Activated CD4-positive, alpha-beta T cell treated with anti-CD3 and anti-CD28 coated beads, Interleukin-2, amount 50 U/mL, for 1 hour (primary cell): ENCODE measurements around the gene CHMP4B.
A peak's percentile ranks its signal among the peaks of the same experiment; 100 is the strongest.
"Not testable (repeated sequence)": the region's sequence is repeated elsewhere in the genome, so short reads cannot be mapped to it uniquely, and the experiment has no call there.

ENCODE experiments used
- DNase-seq: peaks from one replicate; pipeline ENCODE4 v3.0.0-alpha.2; 2020

Gene CHMP4B

GRCh38 chr20:33790566-33790965, 20.6 kb upstream of the CHMP4B start:
- DNase-seq = no peak

- no peak for DNase-seq
Measured at GRCh38 chr20:33791021-33791420, 20.1 kb upstream of the CHMP4B start.

GRCh38 chr20:33791540-33791939, 19.6 kb upstream of the CHMP4B start:
- no peak for DNase-seq

GRCh38 chr20:33791959-33792597, 19.1 kb upstream of the CHMP4B start:
- DNase-seq = peak; percentile 49

- DNase-seq = not testable (repeated sequence)
Measured at GRCh38 chr20:33792598-33792989, 18.6 kb upstream of the CHMP4B start.

- no peak for DNase-seq
Measured at GRCh38 chr20:33793011-33793931, 17.9 kb upstream of the CHMP4B start.

- DNase-seq = no peak
Measured at GRCh38 chr20:33796263-33796906, 14.8 kb upstream of the CHMP4B start.

GRCh38 chr20:33796907-33797544, 14.1 kb upstream of the CHMP4B start:
- DNase-seq = no peak

GRCh38 chr20:33798444-33798843, 12.7 kb upstream of the CHMP4B start:
- DNase-seq = no peak

GRCh38 chr20:33803921-33804337, 7.2 kb upstream of the CHMP4B start:
- no peak for DNase-seq

- no peak for DNase-seq
Measured at GRCh38 chr20:33808388-33808787, 2.8 kb upstream of the CHMP4B start.

GRCh38 chr20:33810259-33810658, 889 bp upstream of the CHMP4B start:
- DNase-seq = no peak

- DNase-seq = no peak
Measured at GRCh38 chr20:33811776-33812151, 616 bp downstream of the CHMP4B start.

GRCh38 chr20:33812152-33812849, 1.2 kb downstream of the CHMP4B start:
- DNase-seq = peak; percentile 16

GRCh38 chr20:33812908-33813462, 1.8 kb downstream of the CHMP4B start:
- DNase-seq = no peak

GRCh38 chr20:33814238-33814712, 3.1 kb downstream of the CHMP4B start:
- no peak for DNase-seq

- DNase-seq = no peak
Measured at GRCh38 chr20:33815671-33816070, 4.5 kb downstream of the CHMP4B start.

- DNase-seq = no peak
Measured at GRCh38 chr20:33816191-33816590, 5.0 kb downstream of the CHMP4B start.

- DNase-seq = no peak
Measured at GRCh38 chr20:33817411-33817810, 6.3 kb downstream of the CHMP4B start.

GRCh38 chr20:33819456-33819855, 8.3 kb downstream of the CHMP4B start:
- no peak for DNase-seq

- DNase-seq = no peak
Measured at GRCh38 chr20:33820362-33820761, 9.2 kb downstream of the CHMP4B start.

- no peak for DNase-seq
Measured at GRCh38 chr20:33821270-33821836, 10.2 kb downstream of the CHMP4B start.
